SK-N-MC (cell line): ENCODE data around the gene LSR.

ENCODE experiments used
- DNase-seq: peaks from one replicate; pipeline ENCODE4 v3.0.0-alpha.2; 2011; ENCODE audit warnings: low read depth, low spot score
- H3K27ac ChIP-seq: fragments of 200-600 bp; sonication (generic); 2 replicates; pipeline ENCODE4 v1.5.1; 2016; ENCODE audit warnings: mixed run types
- H3K36me3 ChIP-seq: fragments of 200-600 bp; sonication (generic); 2 replicates; pipeline ENCODE4 v1.6.1; 2017; ENCODE audit warnings: antibody characterized with exemption, low read length, mixed read lengths; ENCODE audit not compliant: insufficient read depth
- H3K4me3 ChIP-seq: fragments of 200-600 bp; sonication (generic); 2 replicates; pipeline ENCODE4 v1.5.1; 2016
- H3K9ac ChIP-seq: fragments of 200-600 bp; sonication (generic); 2 replicates; pipeline ENCODE4 v1.8.0; 2017; ENCODE audit warnings: mixed run types, mixed read lengths; ENCODE audit not compliant: insufficient read length
- H3K9me3 ChIP-seq: fragments of 200-600 bp; sonication (generic); 2 replicates; pipeline ENCODE4 v1.6.1; 2017; ENCODE audit warnings: low read depth, mild to moderate bottlenecking, antibody characterized with exemption, low read length, moderate library complexity, mixed read lengths
- EZH2 ChIP-seq: fragments of 200-600 bp; sonication (generic); IDR thresholded peaks from one replicate; pipeline ENCODE4 v1.6.1; 2017; ENCODE audit warnings: antibody characterized with exemption
- FOXP2 ChIP-seq: optimal IDR thresholded peaks from 2 replicates; pipeline ENCODE3; 2011; ENCODE audit warnings: mild to moderate bottlenecking, moderate library complexity; ENCODE audit not compliant: insufficient read depth; ENCODE audit errors: extremely low read length, control extremely low read depth
- POLR2AphosphoS5 ChIP-seq: IDR thresholded peaks from 2 replicates; pipeline ENCODE4 v1.6.1; 2012; ENCODE audit warnings: mild to moderate bottlenecking, low read depth, low read length, borderline replicate concordance

The LSR gene

GRCh38 chr19:35223862-35224505 is 24.8 kb upstream of the LSR start:
- H3K27ac ChIP-seq: no peak overlapping the region
- H3K36me3 ChIP-seq: no peaks in the 10 kb centered on the region
- TF ChIP-seq EZH2 (no peak), FOXP2 (no peak), POLR2AphosphoS5 (no peak)
- no peak overlapping the region for H3K9ac ChIP-seq
- no peak for DNase-seq
- no peak overlapping the region for H3K4me3 ChIP-seq
- H3K9me3 ChIP-seq: no peaks in the 10 kb centered on the region

- Histone ChIP-seq H3K27ac (no peak overlapping the region), H3K4me3 (no peak overlapping the region), H3K9me3 (no peaks in the 10 kb centered on the region), H3K9ac (no peak overlapping the region), H3K36me3 (no peaks in the 10 kb centered on the region)
- DNase-seq: no peak
- TF ChIP-seq EZH2 (no peak), FOXP2 (no peak), POLR2AphosphoS5 (no peak)
Observed at GRCh38 chr19:35224681-35225571, 23.9 kb upstream of the LSR start.

GRCh38 chr19:35225951-35226350 is 22.9 kb upstream of the LSR start:
- TF ChIP-seq EZH2 (no peak), POLR2AphosphoS5 (no peak), FOXP2 (no peak)
- H3K27ac ChIP-seq: no peak overlapping the region
- H3K9me3 ChIP-seq: no peaks in the 10 kb centered on the region
- no peak for DNase-seq
- no peak overlapping the region for H3K9ac ChIP-seq
- H3K4me3 ChIP-seq: no peak overlapping the region
- no peaks in the 10 kb centered on the region for H3K36me3 ChIP-seq

- TF ChIP-seq FOXP2 (no peak), EZH2 (no peak), POLR2AphosphoS5 (no peak)
- H3K27ac ChIP-seq: no peak overlapping the region
- no peaks in the 10 kb centered on the region for H3K36me3 ChIP-seq
- H3K4me3 ChIP-seq: no peak overlapping the region
- H3K9me3 ChIP-seq: no peaks in the 10 kb centered on the region
- no peak for DNase-seq
- H3K9ac ChIP-seq: no peak overlapping the region
Observed at GRCh38 chr19:35226748-35227147, 22.1 kb upstream of the LSR start.

GRCh38 chr19:35228177-35228930 is 20.4 kb upstream of the LSR start, which contains the start of gene FAM187B:
FAM187B (minus strand) TSS chr19:35228739; CDS start chr19:35228680, 59 bp downstream.
- Histone ChIP-seq H3K9me3 (no peaks in the 10 kb centered on the region), H3K27ac (no peak within 1 kb of the TSS), H3K9ac (no peak within 1 kb of the TSS), H3K36me3 (no peaks in the 10 kb centered on the region), H3K4me3 (no peak within 1 kb of the TSS)
- no peak for DNase-seq
- TF ChIP-seq EZH2 (no peak), POLR2AphosphoS5 (no peak), FOXP2 (no peak)

- no peaks in the 10 kb centered on the region for H3K36me3 ChIP-seq
- H3K9ac ChIP-seq: no peak overlapping the region
- H3K9me3 ChIP-seq: no peaks in the 10 kb centered on the region
- H3K4me3 ChIP-seq: no peak overlapping the region
- TF ChIP-seq POLR2AphosphoS5: no peak
- no peak for TF ChIP-seq EZH2
- no peak for TF ChIP-seq FOXP2
- no peak overlapping the region for H3K27ac ChIP-seq
- DNase-seq: no peak
Observed at GRCh38 chr19:35229601-35230000, 19.2 kb upstream of the LSR start.

- TF ChIP-seq EZH2 (no peak), FOXP2 (no peak), POLR2AphosphoS5 (no peak)
- Histone ChIP-seq H3K4me3 (no peak overlapping the region), H3K9ac (no peak overlapping the region), H3K9me3 (no peaks in the 10 kb centered on the region), H3K36me3 (no peaks in the 10 kb centered on the region), H3K27ac (no peak overlapping the region)
- DNase-seq: no peak
Observed at GRCh38 chr19:35231956-35232645, 16.7 kb upstream of the LSR start.

GRCh38 chr19:35232912-35233311 is 15.9 kb upstream of the LSR start:
- Histone ChIP-seq H3K4me3 (no peak overlapping the region), H3K36me3 (no peaks in the 10 kb centered on the region), H3K27ac (no peak overlapping the region), H3K9me3 (no peaks in the 10 kb centered on the region), H3K9ac (no peak overlapping the region)
- TF ChIP-seq EZH2: no peak
- TF ChIP-seq POLR2AphosphoS5: no peak
- no peak for TF ChIP-seq FOXP2
- DNase-seq: no peak
